NT2/D1 (cell line): ENCODE measurements around the gene PPEF1.

Source experiments
- DNase-seq: peaks from one replicate; pipeline ENCODE4 v3.0.0-alpha.2; 2011; ENCODE audit warnings: low read depth, low spot score
- H3K27me3 ChIP-seq: 2 replicates; pipeline ENCODE4 v1.6.0; 2011; ENCODE audit warnings: mild to moderate bottlenecking; ENCODE audit not compliant: insufficient read length, insufficient read depth
- H3K36me3 ChIP-seq: 2 replicates; pipeline ENCODE4 v1.6.1; 2011; ENCODE audit warnings: mild to moderate bottlenecking, low read length, mixed read lengths; ENCODE audit not compliant: insufficient read depth, insufficient read length
- H3K4me1 ChIP-seq: 2 replicates; pipeline ENCODE4 v1.5.1; 2011; ENCODE audit not compliant: insufficient read depth, insufficient read length
- H3K4me3 ChIP-seq: 2 replicates; pipeline ENCODE4 v1.5.1; 2011; ENCODE audit warnings: low read depth; ENCODE audit not compliant: insufficient read length
- H3K9ac ChIP-seq: 2 replicates; pipeline ENCODE4 v1.6.0; 2011; ENCODE audit warnings: low read depth; ENCODE audit not compliant: insufficient read length
- H3K9me3 ChIP-seq: 2 replicates; pipeline ENCODE4 v1.5.1; 2011; ENCODE audit warnings: mild to moderate bottlenecking, low read length; ENCODE audit not compliant: insufficient read depth
- SUZ12 ChIP-seq: IDR thresholded peaks from 2 replicates; pipeline ENCODE4 v1.6.1; 2011; ENCODE audit not compliant: insufficient read length, insufficient read depth; ENCODE audit errors: extremely low read depth
- YY1 ChIP-seq: IDR thresholded peaks from 2 replicates; pipeline ENCODE4 v1.6.1; 2011; ENCODE audit not compliant: insufficient read length, insufficient read depth
- ZNF274 ChIP-seq: IDR thresholded peaks from 2 replicates; pipeline ENCODE4 v1.6.1; 2011; ENCODE audit warnings: mild to moderate bottlenecking, low read depth, low read length

The PPEF1 gene

GRCh38 chrX:18864390-18864920 is 157.0 kb downstream of the PPEF1 start:
- DNase-seq: no peak
- no peaks in the 10 kb centered on the region for H3K4me1 ChIP-seq
- H3K36me3 ChIP-seq: no peaks in the 10 kb centered on the region
- TF ChIP-seq ZNF274 (no peak), SUZ12 (no peak), YY1 (no peak)
- H3K27me3 ChIP-seq: no peaks in the 10 kb centered on the region
- H3K4me3 ChIP-seq: no peak overlapping the region
- no peak overlapping the region for H3K9ac ChIP-seq
- H3K9me3 ChIP-seq: peaks cover 6% of the 10 kb centered on the region; the same call in 1 of the 2 replicates

DNA sequence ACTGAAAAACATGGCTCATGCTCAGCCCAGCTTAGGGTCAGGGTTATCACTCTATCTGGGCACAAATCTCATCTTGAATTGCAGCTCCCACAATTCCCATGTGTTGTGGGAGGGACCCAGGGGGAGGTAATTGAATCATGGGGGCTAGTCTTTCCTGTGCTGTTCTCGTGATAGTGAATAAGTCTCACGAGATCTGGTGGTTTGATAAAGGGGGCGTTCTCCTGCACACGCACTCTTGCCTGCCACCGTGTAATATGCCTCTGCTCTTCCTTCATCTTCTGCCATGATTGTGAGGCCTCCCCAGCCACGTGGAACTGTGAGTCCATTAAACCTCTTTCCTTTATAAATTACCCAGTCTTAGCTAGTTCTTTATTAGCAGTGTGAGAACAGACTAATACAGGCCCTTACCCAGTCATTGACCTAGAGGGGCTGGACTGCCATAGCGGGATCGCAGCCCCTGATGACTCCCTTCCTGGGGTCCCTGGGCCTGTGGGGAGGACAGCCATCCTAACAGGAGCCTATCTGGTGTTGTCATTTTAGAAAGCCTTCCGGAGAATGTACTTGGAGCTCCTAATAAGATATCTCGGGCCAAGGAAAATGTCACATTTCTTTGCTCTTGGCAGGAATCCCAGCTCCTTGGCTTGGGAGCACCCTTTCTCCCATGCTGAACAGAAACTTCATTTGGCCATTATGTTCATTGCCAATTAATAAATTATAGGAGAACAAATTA is 163.9 kb downstream of the PPEF1 start:
- H3K9me3 ChIP-seq: no peaks in the 10 kb centered on the region
- no peak for DNase-seq
- TF ChIP-seq ZNF274 (no peak), YY1 (no peak), SUZ12 (no peak)
- no peak overlapping the region for H3K4me3 ChIP-seq
- H3K9ac ChIP-seq: no peak overlapping the region
- no peaks in the 10 kb centered on the region for H3K36me3 ChIP-seq
- peaks cover 5% of the 10 kb centered on the region for H3K4me1 ChIP-seq
- no peaks in the 10 kb centered on the region for H3K27me3 ChIP-seq

DNA sequence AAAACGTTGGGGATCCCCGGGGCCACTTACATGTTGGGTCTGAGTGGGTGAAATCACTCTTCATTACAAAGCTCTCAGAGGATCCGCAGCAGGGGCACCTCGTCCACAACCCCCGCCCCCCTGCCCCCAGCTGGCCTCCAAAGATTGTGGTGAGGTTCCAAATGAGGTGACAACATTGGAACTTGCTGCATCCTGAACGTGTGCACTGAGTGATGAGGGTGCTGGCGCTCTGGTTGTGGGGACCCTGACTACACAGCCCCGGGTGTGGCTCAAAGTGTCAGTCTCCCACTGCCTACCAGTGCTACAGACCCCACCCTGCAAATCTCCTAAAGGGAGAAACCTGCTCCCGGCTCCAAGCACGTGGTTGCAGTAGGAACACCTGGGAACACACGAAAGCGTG is 164.5 kb downstream of the PPEF1 start:
- TF ChIP-seq YY1: no peak
- Histone ChIP-seq H3K4me1 (peaks cover 5% of the 10 kb centered on the region), H3K9me3 (no peaks in the 10 kb centered on the region), H3K36me3 (no peaks in the 10 kb centered on the region), H3K27me3 (no peaks in the 10 kb centered on the region), H3K4me3 (no peak overlapping the region), H3K9ac (no peak overlapping the region)
- no peak for DNase-seq

GRCh38 chrX:18872621-18873020 is 165.2 kb downstream of the PPEF1 start:
- Histone ChIP-seq H3K4me3 (no peak overlapping the region), H3K9me3 (no peaks in the 10 kb centered on the region), H3K27me3 (no peaks in the 10 kb centered on the region), H3K4me1 (peaks cover 5% of the 10 kb centered on the region), H3K9ac (no peak overlapping the region), H3K36me3 (no peaks in the 10 kb centered on the region)
- TF ChIP-seq ZNF274 (no peak), SUZ12 (no peak), YY1 (no peak)
- no peak for DNase-seq

DNA sequence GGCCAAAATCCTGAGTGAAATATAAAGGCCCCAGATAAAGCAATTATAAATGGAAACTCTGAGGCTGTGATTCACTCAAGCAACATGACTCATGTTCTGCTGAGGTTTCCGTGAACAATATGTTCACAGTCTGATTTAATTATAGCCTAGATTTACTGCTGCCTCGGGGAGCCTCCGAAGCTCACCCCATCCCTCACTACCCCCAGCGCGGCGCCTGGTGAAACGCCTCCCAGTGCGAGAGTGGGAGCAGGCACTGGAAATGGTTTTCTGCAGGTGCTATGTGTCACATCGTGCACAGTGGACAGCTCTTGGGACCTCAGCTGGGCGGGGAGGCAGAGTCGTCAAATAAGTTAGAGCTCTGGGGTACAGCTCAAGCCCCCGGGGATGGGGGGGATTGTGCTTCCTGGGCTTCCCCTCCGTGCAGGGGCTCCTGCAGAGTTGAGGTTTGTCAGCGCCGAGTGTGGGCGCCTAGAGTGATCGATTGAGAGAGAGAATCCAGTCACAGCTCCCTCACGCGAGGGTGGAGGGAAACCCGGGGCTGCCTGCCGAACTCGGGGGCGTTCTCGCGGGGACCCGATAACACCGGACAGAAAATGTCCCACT is 165.8 kb downstream of the PPEF1 start:
- H3K4me1 ChIP-seq: peaks cover 5% of the 10 kb centered on the region
- TF ChIP-seq SUZ12 (no peak), ZNF274 (no peak), YY1 (no peak)
- no peak overlapping the region for H3K9ac ChIP-seq
- H3K36me3 ChIP-seq: no peaks in the 10 kb centered on the region
- no peaks in the 10 kb centered on the region for H3K9me3 ChIP-seq
- H3K27me3 ChIP-seq: no peaks in the 10 kb centered on the region
- H3K4me3 ChIP-seq: no peak overlapping the region
- no peak for DNase-seq

DNA sequence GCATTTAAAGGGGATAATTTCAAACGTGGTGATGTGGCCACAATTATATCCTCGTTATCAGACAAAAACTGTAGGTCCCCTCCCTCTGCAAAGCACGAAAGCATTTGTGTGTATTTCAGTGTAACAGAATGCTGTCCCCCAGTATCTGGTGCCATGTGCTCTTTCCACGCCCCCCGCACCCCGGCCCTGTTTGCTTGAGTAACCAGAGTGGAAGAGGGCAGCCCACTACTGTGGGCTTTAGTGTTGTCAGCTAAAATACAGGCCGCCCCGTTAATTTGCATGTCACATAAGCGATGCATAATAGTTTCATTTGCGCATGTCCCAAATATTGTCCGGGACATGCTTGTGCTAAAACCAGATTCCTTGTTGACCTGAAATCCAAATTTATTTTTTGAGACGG is 166.4 kb downstream of the PPEF1 start:
- Histone ChIP-seq H3K9me3 (no peaks in the 10 kb centered on the region), H3K9ac (no peak overlapping the region), H3K4me1 (peaks cover 5% of the 10 kb centered on the region), H3K36me3 (no peaks in the 10 kb centered on the region), H3K4me3 (no peak overlapping the region), H3K27me3 (no peaks in the 10 kb centered on the region)
- no peak for TF ChIP-seq ZNF274
- no peak for TF ChIP-seq SUZ12
- TF ChIP-seq YY1: no peak
- no peak for DNase-seq

- no peaks in the 10 kb centered on the region for H3K9me3 ChIP-seq
- H3K27me3 ChIP-seq: no peaks in the 10 kb centered on the region
- no peak overlapping the region for H3K4me3 ChIP-seq
- DNase-seq: no peak
- H3K9ac ChIP-seq: no peak overlapping the region
- no peaks in the 10 kb centered on the region for H3K36me3 ChIP-seq
- TF ChIP-seq ZNF274 (no peak), YY1 (no peak)
- H3K4me1 ChIP-seq: peaks cover 5% of the 10 kb centered on the region
Observed at GRCh38 chrX:18874560-18875255, 167.3 kb downstream of the PPEF1 start.
